SW480 (cell line): Measurements from ENCODE around the gene OR4D6.
A peak's percentile ranks its signal among the peaks of the same experiment; 100 is the strongest.
"Not testable (repeated sequence)": the region's sequence is repeated elsewhere in the genome, so short reads cannot be mapped to it uniquely, and the experiment has no call there.

Source experiments
- DNase-seq: peaks from one replicate; pipeline ENCODE4 v3.0.0-alpha.2; 2016; ENCODE audit warnings: low spot score

Gene OR4D6

GRCh38 chr11:59456661-59457060, at the start of gene OR4D6:
Gene OR4D6, plus strand, starts transcription at chr11:59456961. Its CDS starts 0 bp downstream, at chr11:59456961.
- no peak for DNase-seq

DNA sequence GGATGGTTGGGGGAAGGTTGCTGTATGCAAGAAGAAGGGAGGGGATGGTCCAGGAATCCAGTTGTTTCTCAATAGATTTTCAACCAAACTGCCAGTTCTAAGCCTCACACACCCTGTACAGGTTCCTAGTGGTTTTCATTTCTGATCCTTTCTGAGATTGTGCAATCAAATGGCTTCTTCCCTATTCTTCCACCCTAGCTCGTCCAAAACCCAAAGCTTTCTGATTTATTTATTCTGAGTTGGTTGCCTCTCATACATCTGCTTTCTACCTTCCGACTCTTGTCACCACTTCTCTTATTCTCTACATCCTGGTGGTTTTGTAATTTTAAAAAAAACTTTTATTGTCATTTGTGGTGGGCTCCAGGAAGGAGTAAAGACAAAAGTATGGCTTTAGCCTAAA, 43.1 kb upstream of the OR4D6 start:
- no peak for DNase-seq

DNA sequence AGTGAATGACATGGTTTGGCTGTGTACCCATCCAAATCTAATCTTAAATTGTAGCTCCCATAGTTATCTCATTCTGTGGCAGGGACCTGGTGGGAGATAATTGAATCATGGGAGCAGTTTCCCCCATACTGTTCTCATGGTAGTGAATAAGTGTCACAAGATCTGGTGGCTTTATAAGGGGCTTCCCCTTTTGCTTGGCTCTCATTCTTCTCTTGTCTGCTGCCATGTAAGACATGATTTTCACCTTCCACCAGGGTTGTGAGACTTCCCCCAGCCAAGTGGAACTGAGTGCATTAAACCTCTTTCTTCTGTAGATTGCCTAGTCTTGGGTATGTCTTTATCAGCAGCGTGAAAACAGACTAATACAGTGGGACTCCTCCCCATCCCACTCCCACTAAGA, 41.6 kb upstream of the OR4D6 start:
- DNase-seq: no peak

DNA sequence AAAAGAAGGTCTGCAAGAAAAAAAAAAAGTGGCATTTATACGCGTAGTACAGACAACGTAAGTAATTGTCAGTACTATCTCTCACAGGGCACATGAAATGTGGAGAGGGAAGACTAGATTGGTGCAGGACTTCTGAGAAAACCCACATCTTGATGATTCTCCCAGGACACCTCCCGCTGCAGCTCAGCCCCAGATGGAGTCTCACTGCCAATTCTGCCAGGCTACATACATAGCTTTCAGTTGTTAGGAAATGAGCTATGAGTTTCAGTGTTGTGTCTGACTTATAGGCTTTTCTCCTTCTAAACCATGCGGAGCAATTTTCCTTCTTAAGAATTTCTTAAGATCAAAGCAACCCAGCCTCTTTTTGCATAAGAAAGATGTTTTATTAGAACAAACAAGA, 40.1 kb upstream of the OR4D6 start:
- no peak for DNase-seq

- DNase-seq: no peak
Measured at GRCh38 chr11:59417023-59417422, 39.7 kb upstream of the OR4D6 start.

- no peak for DNase-seq
Measured at GRCh38 chr11:59418156-59418555, 38.6 kb upstream of the OR4D6 start.

- DNase-seq: no peak
Measured at GRCh38 chr11:59423835-59424234, 32.9 kb upstream of the OR4D6 start.

GRCh38 chr11:59425131-59425530, 31.6 kb upstream of the OR4D6 start:
- no peak for DNase-seq

DNA sequence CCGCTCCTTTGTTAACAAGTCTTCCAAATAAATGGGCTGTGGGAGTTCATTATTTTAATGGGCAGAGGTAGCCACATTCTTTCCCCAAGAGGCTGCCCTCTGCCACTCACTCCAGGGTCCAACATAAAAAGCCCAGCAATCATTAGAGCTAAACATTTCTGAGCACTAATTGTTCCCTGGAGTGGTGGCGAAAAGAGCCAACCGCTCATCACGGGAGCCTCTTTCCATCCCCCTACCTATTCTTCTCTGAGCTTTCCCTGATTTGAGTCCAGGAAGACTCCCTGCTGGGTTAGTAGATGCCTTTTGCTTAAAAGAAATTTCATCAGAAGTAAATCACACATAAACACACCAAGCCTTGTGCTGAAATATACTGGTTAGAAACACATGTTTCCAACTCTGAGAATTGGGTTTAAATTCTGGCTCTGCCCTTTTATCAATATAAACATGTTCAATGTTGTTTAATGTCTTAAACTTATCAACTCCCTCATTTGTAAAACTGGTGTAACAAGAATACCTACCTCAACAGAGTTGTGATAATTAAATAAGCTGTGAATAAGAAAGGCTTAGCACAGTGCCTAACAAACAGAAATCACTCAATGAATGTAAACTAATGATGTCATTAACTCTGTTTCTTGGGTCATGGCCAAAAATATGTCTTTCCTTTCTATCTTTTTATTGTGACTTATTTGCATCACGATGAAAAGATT, 30.2 kb upstream of the OR4D6 start, which contains the start of gene OR5A2:
OR5A2 (minus strand) TSS at position 53 of the 707 bp plus-strand sequence. CDS start 3,460 bp downstream, outside the sequence.
- DNase-seq: no peak

- DNase-seq: no peak
Measured at GRCh38 chr11:59427068-59427382, 29.7 kb upstream of the OR4D6 start.

DNA sequence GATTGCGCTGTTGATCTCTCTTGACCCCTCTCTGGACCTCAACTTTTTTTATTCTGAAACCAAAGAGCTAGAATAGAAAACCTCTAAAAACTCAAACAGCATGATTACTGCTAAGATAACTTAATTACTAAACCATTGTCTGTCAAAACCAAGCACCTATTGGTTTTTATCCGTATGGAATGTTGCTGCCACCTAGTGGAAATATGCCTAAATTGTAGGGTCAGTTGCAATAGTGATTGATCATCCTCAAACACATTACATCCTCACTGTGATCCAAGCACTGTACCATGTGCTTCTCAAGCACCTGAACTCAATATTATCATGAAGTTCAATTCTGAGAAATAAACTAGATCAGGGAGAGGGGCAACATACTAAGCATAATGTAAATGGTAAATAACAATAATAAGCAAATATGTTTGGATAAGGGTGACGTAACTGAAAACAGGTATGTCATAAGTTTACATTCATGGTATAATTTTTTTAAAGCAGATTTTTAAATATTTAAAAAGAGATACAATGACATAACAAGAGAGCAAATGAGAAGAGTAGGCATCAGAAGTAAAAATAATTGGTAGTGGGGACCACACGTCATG, 26.7 kb upstream of the OR4D6 start:
- DNase-seq: peak; percentile 46

DNA sequence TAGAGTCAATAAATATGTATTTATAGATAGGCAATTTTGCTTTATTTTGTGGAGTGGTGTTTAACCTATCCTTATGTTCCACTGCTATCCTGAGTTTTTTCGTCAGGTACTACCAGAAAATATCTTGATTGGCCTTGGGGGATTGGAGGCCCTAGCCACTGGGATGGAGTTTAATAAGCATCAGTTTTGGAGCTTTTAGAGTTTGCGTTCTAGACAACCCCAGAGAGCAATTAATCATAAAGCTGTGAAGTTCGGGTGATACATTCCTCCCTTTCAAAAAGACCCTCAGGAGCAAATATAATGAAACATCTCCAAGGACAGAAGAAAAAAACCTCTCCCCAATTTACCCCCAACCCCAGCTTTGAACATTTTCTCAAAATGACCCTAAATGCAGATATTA, 20.6 kb upstream of the OR4D6 start, which contains the start of gene OR5A1:
OR5A1 (plus strand) TSS at position 301 of the 400 bp plus-strand sequence. CDS start 6,700 bp downstream, outside the sequence.
- DNase-seq: no peak

- DNase-seq: no peak
Measured at GRCh38 chr11:59437770-59438169, 19.0 kb upstream of the OR4D6 start.

DNA sequence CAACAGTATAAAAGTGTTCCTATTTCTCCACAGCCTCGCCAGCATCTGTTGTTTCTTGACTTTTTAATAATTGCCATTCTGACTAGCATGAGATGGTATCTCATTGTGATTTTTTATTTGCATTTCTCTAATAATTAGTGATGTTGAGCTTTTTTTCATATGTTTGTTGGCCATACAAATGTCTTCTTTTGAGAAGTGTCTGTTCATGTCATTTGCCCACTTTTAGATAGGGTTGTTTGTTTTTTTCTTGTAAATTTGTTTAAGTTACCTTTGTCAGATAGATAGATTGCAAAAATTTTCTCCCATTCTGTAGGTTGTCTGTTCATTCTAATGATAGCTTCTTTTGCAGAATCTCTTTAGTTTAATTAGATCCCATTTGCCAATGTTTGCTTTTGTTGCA, 11.1 kb upstream of the OR4D6 start:
- DNase-seq: not testable (repeated sequence)

DNA sequence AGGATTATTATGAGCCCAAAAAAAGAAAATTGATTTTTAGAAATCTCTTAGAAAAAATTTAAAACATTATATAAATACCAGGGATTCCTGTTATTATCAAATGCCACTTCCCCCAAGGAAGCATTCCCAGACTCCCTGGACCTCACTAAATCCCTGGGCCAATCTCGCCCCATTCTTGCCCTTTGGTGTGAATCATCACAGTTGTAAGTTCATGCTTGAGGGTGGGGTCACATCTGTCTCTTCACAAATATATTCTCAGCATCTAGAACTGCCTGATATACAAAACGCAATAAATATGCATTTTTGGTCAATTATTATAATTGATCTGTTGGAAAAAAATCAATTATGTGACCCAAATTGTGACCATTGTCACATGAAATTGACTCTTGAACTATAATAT, 8.3 kb upstream of the OR4D6 start:
- DNase-seq: no peak

GRCh38 chr11:59459916-59460315, 3.2 kb downstream of the OR4D6 start:
- DNase-seq: no peak

- no peak for DNase-seq
Measured at GRCh38 chr11:59463190-59463641, 6.5 kb downstream of the OR4D6 start.

DNA sequence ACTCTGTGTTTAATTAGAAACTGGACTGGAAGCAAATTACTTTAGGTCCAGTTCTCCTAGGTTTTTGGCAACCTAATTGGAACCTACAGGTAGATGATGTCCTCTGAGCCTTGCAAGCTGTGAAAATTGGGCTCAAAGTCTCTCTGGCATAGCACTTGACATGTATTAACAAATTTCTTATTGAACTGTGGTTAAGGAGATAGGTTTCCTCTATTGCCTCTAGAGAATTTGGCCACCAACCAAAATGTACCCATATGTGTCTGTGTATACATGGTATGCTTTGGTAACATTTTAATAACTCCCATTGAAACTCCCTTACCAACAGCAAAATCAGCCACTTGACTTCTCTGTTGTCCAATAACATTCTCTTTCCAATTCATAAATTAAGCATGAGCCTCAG, 16.3 kb downstream of the OR4D6 start, which contains the start of gene OR4D10:
OR4D10 (plus strand) TSS at position 301 of the 400 bp plus-strand sequence. CDS start 4,115 bp downstream, outside the sequence.
- no peak for DNase-seq

DNA sequence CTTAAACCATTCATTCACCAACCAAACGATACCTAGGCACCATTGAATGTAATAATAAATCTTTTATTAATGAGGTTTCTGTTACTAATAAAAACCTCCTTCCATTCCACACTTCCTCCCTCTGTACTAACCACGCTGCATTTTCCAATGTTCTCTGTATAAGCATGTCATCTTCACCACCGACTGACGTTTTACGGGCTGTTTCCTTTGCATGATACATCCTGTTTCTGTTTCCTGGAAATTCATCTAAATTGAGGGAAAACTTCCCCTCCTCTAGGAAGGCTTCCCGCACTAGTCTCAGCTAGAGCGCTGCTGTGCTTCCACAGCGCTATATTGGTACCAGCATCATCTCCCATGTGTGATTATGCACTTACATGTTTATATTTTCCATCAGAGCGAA, 18.4 kb downstream of the OR4D6 start:
- no peak for DNase-seq

DNA sequence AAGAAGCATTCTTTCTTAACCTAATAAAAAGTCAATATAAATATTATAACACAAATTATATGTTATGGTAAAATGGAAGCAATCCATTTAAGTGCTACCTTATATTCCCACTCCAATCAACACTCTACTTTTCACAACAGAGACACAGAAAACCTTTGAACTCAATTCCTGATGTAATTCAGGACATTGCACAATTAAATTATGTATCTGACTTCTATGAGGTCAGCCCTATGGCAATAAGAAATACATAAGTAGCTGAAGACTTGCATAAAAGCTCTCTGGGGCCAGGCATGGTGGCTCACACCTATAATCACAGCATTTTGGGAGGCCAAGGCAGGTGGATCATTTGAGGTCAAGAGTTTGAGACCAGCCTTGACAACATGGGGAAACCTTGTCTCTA, 23.1 kb downstream of the OR4D6 start:
- no peak for DNase-seq

DNA sequence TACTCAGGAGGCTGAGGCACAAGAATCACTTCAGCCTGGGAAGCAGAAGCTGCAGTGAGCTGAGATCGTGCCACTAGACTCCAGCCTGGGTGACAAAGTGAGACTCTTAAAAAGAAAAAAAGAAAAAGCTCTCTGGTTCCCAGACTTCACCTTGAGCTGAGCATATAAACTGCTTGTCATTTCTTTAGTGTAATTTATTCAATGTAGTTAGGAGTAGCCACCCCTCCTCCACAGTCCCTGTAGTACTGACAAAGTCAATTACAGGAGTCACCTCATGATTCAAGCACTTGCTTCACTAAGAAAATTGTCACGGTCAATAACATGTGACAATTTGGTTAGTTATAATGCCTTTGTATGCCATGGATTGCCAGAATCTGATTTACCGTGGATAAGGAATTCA, 23.6 kb downstream of the OR4D6 start:
- no peak for DNase-seq

GRCh38 chr11:59501931-59502330, 45.2 kb downstream of the OR4D6 start:
- DNase-seq: no peak

- no peak for DNase-seq
Measured at GRCh38 chr11:59503276-59503675, 46.5 kb downstream of the OR4D6 start, which contains the start of gene OR4D11. Gene OR4D11, plus strand, starts transcription at chr11:59503576. Its CDS starts 0 bp downstream, at chr11:59503576.
